Measurements from ENCODE around the gene PIAS1.
A peak's percentile ranks its signal among the peaks of the same experiment; 100 is the strongest.

Gene PIAS1

GRCh38 chr15:68196445-68197169 lies 142.5 kb downstream of the PIAS1 start:
- Histone ChIP-seq H3K9me3 (ENCODE audit: insufficient read depth, low read length) (no peaks in the 10 kb centered on the region), H2AFZ (ENCODE audit: low read depth, low read length) (no peak overlapping the region), H3K9ac (ENCODE audit: low read length) (peak overlapping the region; percentile 48; the same call in 1 of the 2 replicates), H3K79me2 (ENCODE audit: low read length) (peaks cover 5% of the 10 kb centered on the region), H3K4me3 (ENCODE audit: low read length) (peak overlapping the region; percentile 50), H3K27me3 (ENCODE audit: low read depth, low read length) (no peaks in the 10 kb centered on the region), H3K27ac (ENCODE audit: low read length) (peak overlapping the region; percentile 74), H4K20me1 (ENCODE audit: insufficient read depth, low read length) (no peaks in the 10 kb centered on the region), H3K4me2 (ENCODE audit: low read length) (peak overlapping the region; percentile 75), H3K4me1 (ENCODE audit: low read length) (peaks cover 49% of the 10 kb centered on the region), H3K36me3 (replicated peaks; ENCODE audit: low read depth, low read length) (peaks cover 41% of the 10 kb centered on the region)
- TF ChIP-seq, protein P1, sequence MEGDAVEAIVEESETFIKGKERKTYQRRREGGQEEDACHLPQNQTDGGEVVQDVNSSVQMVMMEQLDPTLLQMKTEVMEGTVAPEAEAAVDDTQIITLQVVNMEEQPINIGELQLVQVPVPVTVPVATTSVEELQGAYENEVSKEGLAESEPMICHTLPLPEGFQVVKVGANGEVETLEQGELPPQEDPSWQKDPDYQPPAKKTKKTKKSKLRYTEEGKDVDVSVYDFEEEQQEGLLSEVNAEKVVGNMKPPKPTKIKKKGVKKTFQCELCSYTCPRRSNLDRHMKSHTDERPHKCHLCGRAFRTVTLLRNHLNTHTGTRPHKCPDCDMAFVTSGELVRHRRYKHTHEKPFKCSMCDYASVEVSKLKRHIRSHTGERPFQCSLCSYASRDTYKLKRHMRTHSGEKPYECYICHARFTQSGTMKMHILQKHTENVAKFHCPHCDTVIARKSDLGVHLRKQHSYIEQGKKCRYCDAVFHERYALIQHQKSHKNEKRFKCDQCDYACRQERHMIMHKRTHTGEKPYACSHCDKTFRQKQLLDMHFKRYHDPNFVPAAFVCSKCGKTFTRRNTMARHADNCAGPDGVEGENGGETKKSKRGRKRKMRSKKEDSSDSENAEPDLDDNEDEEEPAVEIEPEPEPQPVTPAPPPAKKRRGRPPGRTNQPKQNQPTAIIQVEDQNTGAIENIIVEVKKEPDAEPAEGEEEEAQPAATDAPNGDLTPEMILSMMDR (IDR thresholded peaks at IDR 0.05; ENCODE audit: low read depth, low read length), result no peak
- TF ChIP-seq EZH2phosphoT487 (IDR thresholded peaks at IDR 0.05; ENCODE audit: low read depth), result no peak

- TF ChIP-seq EZH2phosphoT487 (IDR thresholded peaks at IDR 0.05; ENCODE audit: low read depth), result no peak
- TF ChIP-seq, protein P1 (IDR thresholded peaks at IDR 0.05; ENCODE audit: low read depth, low read length), result no peak
- peak overlapping the region; percentile 75 for H3K4me2 ChIP-seq (ENCODE audit: low read length)
- H3K4me3 ChIP-seq (ENCODE audit: low read length), result peak overlapping the region; percentile 50
- H3K27me3 ChIP-seq (ENCODE audit: low read depth, low read length), result no peaks in the 10 kb centered on the region
- H3K4me1 ChIP-seq (ENCODE audit: low read length), result peaks cover 44% of the 10 kb centered on the region
- H3K36me3 ChIP-seq (replicated peaks; ENCODE audit: low read depth, low read length), result peaks cover 40% of the 10 kb centered on the region
- no peak overlapping the region for H2AFZ ChIP-seq (ENCODE audit: low read depth, low read length)
- H3K9ac ChIP-seq (ENCODE audit: low read length), result peak overlapping the region; percentile 48; the same call in 1 of the 2 replicates
- peaks cover 5% of the 10 kb centered on the region for H3K79me2 ChIP-seq (ENCODE audit: low read length)
- no peaks in the 10 kb centered on the region for H3K9me3 ChIP-seq (ENCODE audit: insufficient read depth, low read length)
- H4K20me1 ChIP-seq (ENCODE audit: insufficient read depth, low read length), result no peaks in the 10 kb centered on the region
- H3K27ac ChIP-seq (ENCODE audit: low read length), result peak overlapping the region; percentile 74
Observed at GRCh38 chr15:68197170-68197492, 143.0 kb downstream of the PIAS1 start.

- TF ChIP-seq, protein P1 (IDR thresholded peaks at IDR 0.05; ENCODE audit: low read depth, low read length), result no peak
- Histone ChIP-seq H3K4me1 (ENCODE audit: low read length) (peaks cover 39% of the 10 kb centered on the region), H3K79me2 (ENCODE audit: low read length) (peaks cover 5% of the 10 kb centered on the region), H3K9me3 (ENCODE audit: insufficient read depth, low read length) (no peaks in the 10 kb centered on the region), H4K20me1 (ENCODE audit: insufficient read depth, low read length) (no peaks in the 10 kb centered on the region), H3K36me3 (replicated peaks; ENCODE audit: low read depth, low read length) (peaks cover 37% of the 10 kb centered on the region), H3K4me2 (ENCODE audit: low read length) (peak overlapping the region; percentile 75), H3K4me3 (ENCODE audit: low read length) (peak overlapping the region; percentile 50), H2AFZ (ENCODE audit: low read depth, low read length) (no peak overlapping the region), H3K27ac (ENCODE audit: low read length) (peak overlapping the region; percentile 74), H3K27me3 (ENCODE audit: low read depth, low read length) (no peaks in the 10 kb centered on the region), H3K9ac (ENCODE audit: low read length) (peak overlapping the region; percentile 48; the same call in 1 of the 2 replicates)
Observed at GRCh38 chr15:68197661-68198437, 143.7 kb downstream of the PIAS1 start.

DNA sequence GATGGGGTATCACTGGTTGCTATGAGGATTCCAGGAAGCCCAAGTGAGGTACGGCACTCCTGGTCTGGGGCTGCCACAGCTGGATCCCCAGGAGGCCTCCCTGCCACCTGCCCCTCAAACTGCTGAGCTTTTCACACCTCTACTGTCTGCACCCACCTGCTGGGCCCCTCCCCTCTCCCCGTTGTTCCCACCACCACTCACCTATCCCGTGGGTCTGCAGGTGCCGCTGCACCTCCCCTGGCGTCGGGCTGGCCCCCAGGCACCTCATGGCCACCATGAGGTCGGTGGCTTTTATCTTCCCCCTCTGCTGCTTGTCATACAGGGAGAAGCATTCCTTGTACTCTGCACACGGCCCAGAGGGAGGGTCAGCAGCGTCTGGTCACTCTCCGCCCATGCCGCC lies 145.2 kb downstream of the PIAS1 start:
- no peaks in the 10 kb centered on the region for H3K9me3 ChIP-seq (ENCODE audit: insufficient read depth, low read length)
- H3K36me3 ChIP-seq (replicated peaks; ENCODE audit: low read depth, low read length), result peaks cover 25% of the 10 kb centered on the region
- H2AFZ ChIP-seq (ENCODE audit: low read depth, low read length), result no peak overlapping the region
- H3K9ac ChIP-seq (ENCODE audit: low read length), result no peak overlapping the region
- H3K79me2 ChIP-seq (ENCODE audit: low read length), result peaks cover 5% of the 10 kb centered on the region
- H4K20me1 ChIP-seq (ENCODE audit: insufficient read depth, low read length), result no peaks in the 10 kb centered on the region
- TF ChIP-seq EZH2phosphoT487 (IDR thresholded peaks at IDR 0.05; ENCODE audit: low read depth), result no peak
- TF ChIP-seq, protein P1 (IDR thresholded peaks at IDR 0.05; ENCODE audit: low read depth, low read length), result no peak
- no peak overlapping the region for H3K4me2 ChIP-seq (ENCODE audit: low read length)
- H3K4me3 ChIP-seq (ENCODE audit: low read length), result no peak overlapping the region
- no peaks in the 10 kb centered on the region for H3K27me3 ChIP-seq (ENCODE audit: low read depth, low read length)
- H3K27ac ChIP-seq (ENCODE audit: low read length), result no peak overlapping the region
- peaks cover 39% of the 10 kb centered on the region for H3K4me1 ChIP-seq (ENCODE audit: low read length)
